K562 (cell line): Measurements from ENCODE around the gene SLC39A5. TPM values are rescaled to one million over a fixed set of nuclear protein-coding genes. Genes with fewer than 3 reads are reported as not detected.
A peak's percentile ranks its signal among the peaks of the same experiment; 100 is the strongest.

Experiments used
- ATAC-seq: fragments of 200-7000 bp; cut with Tn5 transposase; 3 replicates; pipeline ENCODE4 v1.9.1; 2020; ENCODE audit warnings: moderate library complexity
- BruUV-seq: library from RNA; stranded (reverse); fragments of 400-500 nt; replicated peaks from 2 replicates; lab custom pipeline; 2021; lab: Mats Ljungman, UMichigan
- CTCF ChIA-PET: fragments of 300-600 bp; formaldehyde crosslinking; extraction: SDS; loops from one replicate; lab custom pipeline; 2021; ENCODE audit warnings: low intra/inter-chr PET ratio; lab: Yijun Ruan, JAX
- POLR2A ChIA-PET: fragments of 300-600, 350-650 bp; sonication (Branson Sonifier 250); formaldehyde crosslinking; extraction: SDS; loops from one replicate; lab custom pipeline; 2021; ENCODE audit warnings: antibody characterized with exemption, inconsistent platforms; lab: Yijun Ruan, JAX
- DNase-seq, 4 experiments: peaks; one replicate each; pipeline versions ENCODE4 v3.0.0 to v3.0.0-alpha.2; 2011 to 2018; ENCODE audit warnings: low spot score in 3 of 4, mixed read lengths in 3 of 4; ENCODE audit errors: extremely low read depth in 1 of 4
- FAIRE-seq: peaks from 2 replicates; lab custom pipeline; 2011; peaks lifted over from hg19 to GRCh38; lab: Jason Lieb, UNC
- H2AFZ ChIP-seq: 2 replicates; pipeline ENCODE4 v1.6.0; 2011; ENCODE audit warnings: low read depth, low read length, control low read depth, inconsistent platforms
- H3K27ac ChIP-seq: fragments of 200-600 bp; 3 replicates; pipeline ENCODE4 v1.8.0; 2011; ENCODE audit warnings: low read depth, mild to moderate bottlenecking, control low read depth, inconsistent platforms, low read length, moderate library complexity, mixed read lengths; ENCODE audit errors: extremely low read depth
- H3K27me3 ChIP-seq, 2 experiments: fragments of 300-600 bp in 1 of 2; 2 replicates in 1 of 2; 3 replicates in 1 of 2; pipeline versions ENCODE4 v1.6.0 to v1.8.0; 2011; ENCODE audit warnings: inconsistent platforms in 2 of 2, low read length in 2 of 2, mild to moderate bottlenecking in 1 of 2, mixed read lengths in 1 of 2, moderate library complexity in 1 of 2; ENCODE audit not compliant: control insufficient read depth in 2 of 2, insufficient read depth in 2 of 2
- H3K36me3 ChIP-seq: fragments of 300-600 bp; 3 replicates; pipeline ENCODE4 v1.8.0; 2011; ENCODE audit warnings: mild to moderate bottlenecking, low read length, inconsistent platforms; ENCODE audit not compliant: control insufficient read depth, insufficient read depth
- H3K4me1 ChIP-seq, 2 experiments: fragments of 200-600 bp in 1 of 2; replicated peaks in 1 of 2; 2 replicates in 1 of 2; 3 replicates in 1 of 2; pipeline versions ENCODE4 v1.5.1 to v1.8.0; 2011; ENCODE audit warnings: inconsistent platforms in 2 of 2, low read length in 2 of 2, mild to moderate bottlenecking in 1 of 2, mixed read lengths in 1 of 2, moderate library complexity in 1 of 2; ENCODE audit not compliant: control insufficient read depth in 2 of 2, insufficient read depth in 2 of 2
- H3K4me2 ChIP-seq: 2 replicates; pipeline ENCODE4 v1.6.1; 2011; ENCODE audit warnings: low read length, control low read depth, inconsistent platforms, mixed read lengths; ENCODE audit not compliant: insufficient read depth
- H3K4me3 ChIP-seq: fragments of 200-600 bp; sonication (generic), shearing (Covaris generic); 2 replicates; pipeline ENCODE4 v1.5.1; 2016; ENCODE audit warnings: control low read depth, inconsistent platforms
- H3K79me2 ChIP-seq: fragments of 200-600 bp; 3 replicates; pipeline ENCODE4 v1.8.0; 2011; ENCODE audit warnings: low read length, inconsistent platforms; ENCODE audit not compliant: control insufficient read depth, insufficient read depth
- H3K9ac ChIP-seq, 2 experiments: 2 replicates each; pipeline versions ENCODE4 v1.6.0 to v1.6.1; 2011; ENCODE audit warnings: low read depth in 2 of 2, low read length in 2 of 2, control low read depth in 1 of 2, inconsistent platforms in 1 of 2, mild to moderate bottlenecking in 1 of 2, mixed read lengths in 1 of 2; ENCODE audit not compliant: insufficient read depth in 1 of 2
- H3K9me1 ChIP-seq: one replicate; pipeline ENCODE4 v1.6.0; 2011; ENCODE audit warnings: inconsistent platforms, mild to moderate bottlenecking, low read length, moderate library complexity; ENCODE audit not compliant: control insufficient read depth, insufficient read depth
- H3K9me3 ChIP-seq: replicated peaks from 2 replicates; pipeline ENCODE4 v1.5.1; 2011; ENCODE audit warnings: low read depth, low read length, inconsistent platforms; ENCODE audit not compliant: control insufficient read depth, insufficient read depth
- H4K20me1 ChIP-seq: replicated peaks from 2 replicates; pipeline ENCODE4 v1.6.1; 2011; ENCODE audit warnings: low read length, inconsistent platforms, mixed read lengths; ENCODE audit not compliant: control insufficient read depth, insufficient read depth
- CXXC5 ChIP-seq: fragments of 250-450 bp; sonication (Bioruptor Pico); IDR thresholded peaks from 2 replicates; pipeline ENCODE4 v1.8.0; 2022; ENCODE audit warnings: inconsistent platforms, mild to moderate bottlenecking, moderate library complexity
- FOXK2 ChIP-seq, 2 experiments: fragments of 450-650 bp; IDR thresholded peaks in 1 of 2; conservative IDR thresholded peaks in 1 of 2; 2 replicates each; pipeline ENCODE4 v1.6.1; 2016; ENCODE audit warnings: low read depth in 2 of 2, mild to moderate bottlenecking in 1 of 2
- RCOR1 ChIP-seq, 2 experiments: IDR thresholded peaks; 2 replicates each; pipeline ENCODE4 v1.6.1; 2012; ENCODE audit warnings: low read depth in 2 of 2, low read length in 2 of 2, borderline replicate concordance in 1 of 2, improper control_type of control experiment in 1 of 2
- VEZF1 ChIP-seq: fragments of 200-800 bp; sonication (Bioruptor generic); IDR thresholded peaks from 2 replicates; pipeline ENCODE4 v1.6.1; 2017; ENCODE audit warnings: missing genetic modification characterization, missing compliant biosample characterization
- ZNF263 ChIP-seq: sonication (generic); formaldehyde crosslinking; IDR thresholded peaks from 2 replicates; pipeline ENCODE4 v1.8.0; 2022; ENCODE audit warnings: mild to moderate bottlenecking, missing genetic modification reagents, borderline replicate concordance
- whole genome bisulfite sequencing: fragments of 100-300 bp; shearing (Covaris generic); methylation state at CpG from one replicate; pipeline ENCODE4 v1.1.6; 2016; ENCODE audit warnings: low coverage, mixed read lengths; ENCODE audit not compliant: insufficient coverage; ENCODE audit errors: missing lambda C conversion rate; 5-methylcytosine and 5-hydroxymethylcytosine counted together
- in situ Hi-C: fragments of 300-500 bp; cut with MboI; formaldehyde crosslinking; loops from 4 replicates; pipeline ENCODE4 v1.15.0; 2018; ENCODE audit warnings: inconsistent platforms, mixed read lengths
- intact Hi-C: fragments of 100-400 bp; cut with micrococcal nuclease; formaldehyde crosslinking; loops from 2 replicates; pipeline ENCODE4 v1.14.2; 2022
- polyA plus RNA-seq, 8 experiments: library from polyadenylated mRNA; depleted of rRNA in 4 of 8; stranded (reverse) in 5 of 8; unstranded in 3 of 8; fragments of >200 nt; fragmentation: Nextera tagmentation in 2 of 8; fragmentation: Illumina TruSeq in 1 of 8; extraction: Ambion mirVana in 2 of 8; extraction: Trizol in 1 of 8; gene quantifications; 2 replicates each; pipeline versions ENCODE4 v1.2.1 to v1.2.3, GENCODE V29; 2011 to 2014; ENCODE audit warnings: inconsistent platforms in 1 of 8, missing spikeins in 1 of 8
- total RNA-seq, 7 experiments: library from RNA; depleted of rRNA in 6 of 7; stranded (reverse); fragments of >200 nt in 6 of 7; fragmentation: Illumina TruSeq in 2 of 7; extraction: Trizol in 2 of 7; gene quantifications; 2 replicates each; pipeline versions ENCODE4 v1.2.1 to v1.2.3, GENCODE V29; 2011 to 2021; ENCODE audit warnings: low replicate concordance in 1 of 7
- TF ChIP-seq, protein P1 (sequence below): fragments of 450-650 bp; IDR thresholded peaks from 2 replicates; pipeline ENCODE4 v1.6.1; 2018; ENCODE audit not compliant: partially characterized antibody

SLC39A5 gene
- total and polyA plus RNA-seq, 9 of the 15 experiments (the other 6 are each of a cell fraction or from before 2014, with no cell fraction given) = 0.08 to 0.10 TPM; not detected in 7

- TF ChIP-seq VEZF1 (CRISPR knock-in tag) = peak; percentile 44; the same call in 1 of the 2 replicates
- 0 out of 4 replicates have a peak, but pooled peaks of 1 of the 2 experiments have one; percentile 25 for TF ChIP-seq FOXK2 (conservative IDR thresholded peaks at IDR 0.05 in 1 of 2, IDR thresholded peaks at IDR 0.05 in 1 of 2; ENCODE audit: low read depth in 2 of 2)
These were observed 24.4 kb upstream of the SLC39A5 start (continued) for GRCh38 chr12:56205445-56205844.

DNA sequence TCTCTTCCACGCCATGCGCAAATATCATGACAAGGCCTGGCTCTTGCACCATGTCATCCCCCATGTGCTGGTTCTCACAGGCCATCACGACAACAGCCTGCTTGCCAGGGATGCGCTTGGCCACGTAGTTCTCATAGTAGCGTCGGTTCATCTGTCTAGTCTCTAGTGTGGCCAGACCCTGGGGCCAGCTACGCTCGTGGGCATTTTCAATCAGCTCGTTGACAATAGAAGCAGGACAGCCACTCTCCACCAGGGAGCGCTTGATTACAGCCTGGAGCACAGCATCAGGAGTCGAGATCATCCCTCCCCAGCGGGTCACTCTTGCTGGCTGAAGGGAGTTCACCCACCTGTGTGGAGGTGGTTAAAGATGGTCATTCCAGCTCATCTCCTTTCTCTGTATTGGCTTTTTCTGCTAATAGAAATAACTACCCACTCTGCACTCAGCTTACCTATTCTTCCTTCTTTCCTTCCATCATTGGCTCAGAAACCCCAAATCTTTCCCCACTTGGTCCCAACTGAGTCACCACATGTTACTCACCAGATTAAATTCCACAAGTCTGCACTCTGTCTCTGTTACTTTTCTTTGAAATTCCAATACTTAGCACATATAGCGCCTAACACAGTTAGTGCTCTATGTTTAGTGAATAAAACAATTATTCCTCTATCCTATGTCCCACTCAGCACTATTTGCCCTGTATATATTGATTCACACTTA is 23.2 kb upstream of the SLC39A5 start:
- intact Hi-C loops (loop anchor here (1.0 kb wide), 1 partner anchor 18 kb away; the partner anchor contains the start of gene NABP2), in situ Hi-C loops (no loop called here)
- 54% methylated on average over 14 of the region's 14 CpGs for WGBS
- ATAC-seq = peak; percentile 88
- no peak overlapping the region for H2AFZ ChIP-seq
- no peaks in the 10 kb centered on the region for H3K27me3 ChIP-seq
- H3K27ac ChIP-seq = no peak overlapping the region
- H3K9me3 ChIP-seq = no peaks in the 10 kb centered on the region
- POLR2A ChIA-PET = interaction anchor here (0.6 to 6.3 kb wide), 8 partner anchors 10 to 271 kb away, joined by 3 to 68 read pairs (median 3); partner anchors contain the start of genes RNF41 and SMARCC2
- H3K9ac ChIP-seq = no peak overlapping the region; a peak in 1 of 4 replicates
- no TSS peak for BruUV-seq
- H4K20me1 ChIP-seq = no peaks in the 10 kb centered on the region
- FAIRE-seq = peak; percentile 82
- no peaks in the 10 kb centered on the region for H3K9me1 ChIP-seq
- CTCF ChIA-PET = interaction anchor here (0.7 to 2.1 kb wide), 3 partner anchors 18 to 95 kb away, joined by 7 to 9 read pairs (median 7); partner anchors contain the start of gene NABP2
- peaks cover 2 to 25% of the 10 kb centered on the region in 2 experiments; a peak in 3 of 5 replicates for H3K4me1 ChIP-seq
- H3K4me2 ChIP-seq = no peak overlapping the region
- H3K4me3 ChIP-seq = no peak overlapping the region
- no peaks in the 10 kb centered on the region for H3K79me2 ChIP-seq
- H3K36me3 ChIP-seq = peaks cover 54% of the 10 kb centered on the region
- peak; percentile 58 to 76 (median 66) for DNase-seq
- 0 out of 4 replicates have a peak, but pooled peaks of 1 of the 2 experiments have one; percentile 53 for TF ChIP-seq RCOR1 (IDR thresholded peaks at IDR 0.05; ENCODE audit: borderline replicate concordance in 1 of 2, low read depth in 2 of 2, low read length in 2 of 2)
- TF ChIP-seq, protein P1, sequence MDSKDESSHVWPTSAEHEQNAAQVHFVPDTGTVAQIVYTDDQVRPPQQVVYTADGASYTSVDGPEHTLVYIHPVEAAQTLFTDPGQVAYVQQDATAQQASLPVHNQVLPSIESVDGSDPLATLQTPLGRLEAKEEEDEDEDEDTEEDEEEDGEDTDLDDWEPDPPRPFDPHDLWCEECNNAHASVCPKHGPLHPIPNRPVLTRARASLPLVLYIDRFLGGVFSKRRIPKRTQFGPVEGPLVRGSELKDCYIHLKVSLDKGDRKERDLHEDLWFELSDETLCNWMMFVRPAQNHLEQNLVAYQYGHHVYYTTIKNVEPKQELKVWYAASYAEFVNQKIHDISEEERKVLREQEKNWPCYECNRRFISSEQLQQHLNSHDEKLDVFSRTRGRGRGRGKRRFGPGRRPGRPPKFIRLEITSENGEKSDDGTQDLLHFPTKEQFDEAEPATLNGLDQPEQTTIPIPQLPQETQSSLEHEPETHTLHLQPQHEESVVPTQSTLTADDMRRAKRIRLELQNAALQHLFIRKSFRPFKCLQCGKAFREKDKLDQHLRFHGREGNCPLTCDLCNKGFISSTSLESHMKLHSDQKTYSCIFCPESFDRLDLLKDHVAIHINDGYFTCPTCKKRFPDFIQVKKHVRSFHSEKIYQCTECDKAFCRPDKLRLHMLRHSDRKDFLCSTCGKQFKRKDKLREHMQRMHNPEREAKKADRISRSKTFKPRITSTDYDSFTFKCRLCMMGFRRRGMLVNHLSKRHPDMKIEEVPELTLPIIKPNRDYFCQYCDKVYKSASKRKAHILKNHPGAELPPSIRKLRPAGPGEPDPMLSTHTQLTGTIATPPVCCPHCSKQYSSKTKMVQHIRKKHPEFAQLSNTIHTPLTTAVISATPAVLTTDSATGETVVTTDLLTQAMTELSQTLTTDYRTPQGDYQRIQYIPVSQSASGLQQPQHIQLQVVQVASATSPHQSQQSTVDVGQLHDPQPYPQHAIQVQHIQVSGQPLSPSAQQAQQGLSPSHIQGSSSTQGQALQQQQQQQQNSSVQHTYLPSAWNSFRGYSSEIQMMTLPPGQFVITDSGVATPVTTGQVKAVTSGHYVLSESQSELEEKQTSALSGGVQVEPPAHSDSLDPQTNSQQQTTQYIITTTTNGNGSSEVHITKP = peak; percentile 47
- TF ChIP-seq CXXC5 (CRISPR knock-in tag) = 0 out of 2 replicates have a peak, but pooled peaks have one; percentile 11
- peak; percentile 91 for TF ChIP-seq ZNF263 (CRISPR knock-in tag)
